AG04450 (cell line): ENCODE results near the gene LIN54. TPM values are rescaled to one million over a fixed set of nuclear protein-coding genes. Genes with fewer than 3 reads are reported as not detected.

ENCODE experiments used
- CTCF ChIA-PET: fragments of 300-600, 350-600 bp; formaldehyde crosslinking; extraction: SDS; loops from one replicate; lab custom pipeline; 2022; ENCODE audit warnings: antibody characterized with exemption, inconsistent platforms; lab: Charles Lee
- POLR2A ChIA-PET: fragments of 350-600 bp; formaldehyde crosslinking; extraction: SDS; loops from one replicate; lab custom pipeline; 2021; ENCODE audit warnings: antibody characterized with exemption, inconsistent platforms; lab: Yijun Ruan, JAX
- DNase-seq: peaks from one replicate; pipeline ENCODE4 v3.0.0-alpha.2; 2011; ENCODE audit warnings: low read depth, low spot score
- H3K27ac ChIP-seq: one replicate; pipeline ENCODE4 v1.5.1; 2012; ENCODE audit warnings: low read depth, low read length, control low read depth
- H3K27me3 ChIP-seq: one replicate; pipeline ENCODE4 v1.6.0; 2012; ENCODE audit warnings: low read length; ENCODE audit not compliant: control insufficient read depth, insufficient read depth
- H3K4me3 ChIP-seq: 2 replicates; pipeline ENCODE4 v1.5.1; 2011; ENCODE audit warnings: mild to moderate bottlenecking, low read depth, low read length, control low read depth
- H3K9me3 ChIP-seq: 2 replicates; pipeline ENCODE4 v1.5.1; 2012; ENCODE audit warnings: low read length; ENCODE audit not compliant: control insufficient read depth, insufficient read depth
- polyA plus RNA-seq: library from polyadenylated mRNA; depleted of rRNA; stranded (reverse); fragments of >200 nt; gene quantifications from 2 replicates; pipeline ENCODE4 v1.2.3, GENCODE V29; 2011
- TF ChIP-seq, protein P1 (sequence below): IDR thresholded peaks from 2 replicates; pipeline ENCODE4 v1.5.1; 2011; ENCODE audit warnings: low read depth, low read length, control low read depth, inconsistent platforms

The LIN54 gene
- polyA plus RNA-seq, 1 experiment: 13.9 TPM

DNA sequence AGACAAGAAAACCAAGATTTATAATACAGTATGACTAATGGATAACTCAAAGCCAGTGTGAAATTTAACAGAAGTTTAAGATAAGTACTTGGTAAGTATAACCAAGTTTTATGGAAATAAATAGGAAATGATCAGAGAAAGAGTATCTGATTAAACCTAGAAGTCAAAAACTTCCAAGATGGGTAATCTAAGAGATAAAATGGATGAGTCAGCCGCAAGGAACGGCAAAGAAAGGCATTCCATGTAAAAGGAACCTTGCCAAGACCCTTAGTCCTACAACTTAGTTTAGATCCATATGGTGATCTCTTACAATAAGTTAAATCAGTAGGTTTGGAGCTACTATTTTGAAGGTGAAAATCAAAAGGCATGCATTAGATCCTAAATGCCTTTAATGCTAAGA is 34.8 kb downstream of the LIN54 start:
- no peak overlapping the region for H3K27ac ChIP-seq
- peak; percentile 30 for DNase-seq
- TF ChIP-seq, protein P1, sequence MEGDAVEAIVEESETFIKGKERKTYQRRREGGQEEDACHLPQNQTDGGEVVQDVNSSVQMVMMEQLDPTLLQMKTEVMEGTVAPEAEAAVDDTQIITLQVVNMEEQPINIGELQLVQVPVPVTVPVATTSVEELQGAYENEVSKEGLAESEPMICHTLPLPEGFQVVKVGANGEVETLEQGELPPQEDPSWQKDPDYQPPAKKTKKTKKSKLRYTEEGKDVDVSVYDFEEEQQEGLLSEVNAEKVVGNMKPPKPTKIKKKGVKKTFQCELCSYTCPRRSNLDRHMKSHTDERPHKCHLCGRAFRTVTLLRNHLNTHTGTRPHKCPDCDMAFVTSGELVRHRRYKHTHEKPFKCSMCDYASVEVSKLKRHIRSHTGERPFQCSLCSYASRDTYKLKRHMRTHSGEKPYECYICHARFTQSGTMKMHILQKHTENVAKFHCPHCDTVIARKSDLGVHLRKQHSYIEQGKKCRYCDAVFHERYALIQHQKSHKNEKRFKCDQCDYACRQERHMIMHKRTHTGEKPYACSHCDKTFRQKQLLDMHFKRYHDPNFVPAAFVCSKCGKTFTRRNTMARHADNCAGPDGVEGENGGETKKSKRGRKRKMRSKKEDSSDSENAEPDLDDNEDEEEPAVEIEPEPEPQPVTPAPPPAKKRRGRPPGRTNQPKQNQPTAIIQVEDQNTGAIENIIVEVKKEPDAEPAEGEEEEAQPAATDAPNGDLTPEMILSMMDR: no peak
- CTCF ChIA-PET: no interaction called here
- H3K27me3 ChIP-seq: no peaks in the 10 kb centered on the region
- H3K9me3 ChIP-seq: no peaks in the 10 kb centered on the region
- H3K4me3 ChIP-seq: no peak overlapping the region
- POLR2A ChIA-PET: interaction anchor here (0.6 kb wide), 1 partner anchor 46 kb away, joined by 3 read pairs; no protein-coding TSS in a partner anchor

DNA sequence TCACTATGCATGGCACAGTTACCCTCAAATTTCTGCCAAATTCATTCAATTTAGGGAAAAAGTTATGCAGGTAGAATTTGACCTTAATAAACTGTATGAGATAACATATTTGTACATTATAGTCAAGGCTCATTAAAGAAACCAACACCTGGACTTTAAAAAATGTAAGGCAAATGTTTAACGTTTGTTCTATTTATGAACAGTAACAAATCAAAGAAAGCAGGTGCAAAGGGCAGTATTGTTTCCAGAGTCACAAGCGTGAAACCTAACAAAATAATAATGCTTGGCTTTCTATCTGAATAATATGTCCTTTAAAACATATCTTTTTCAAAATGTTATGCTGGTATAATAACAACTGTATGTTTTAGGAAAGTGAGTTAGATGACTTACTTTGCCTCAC is 41.2 kb downstream of the LIN54 start:
- ChIA-PET POLR2A (no interaction called here), CTCF (interaction anchor here (0.9 to 1.1 kb wide), 2 partner anchors 20 to 104 kb away, joined by 3 to 5 read pairs; no protein-coding TSS in a partner anchor)
- DNase-seq: no peak
- H3K27me3 ChIP-seq: no peaks in the 10 kb centered on the region
- no peaks in the 10 kb centered on the region for H3K9me3 ChIP-seq
- no peak overlapping the region for H3K27ac ChIP-seq
- TF ChIP-seq, protein P1: no peak
- no peak overlapping the region for H3K4me3 ChIP-seq

DNA sequence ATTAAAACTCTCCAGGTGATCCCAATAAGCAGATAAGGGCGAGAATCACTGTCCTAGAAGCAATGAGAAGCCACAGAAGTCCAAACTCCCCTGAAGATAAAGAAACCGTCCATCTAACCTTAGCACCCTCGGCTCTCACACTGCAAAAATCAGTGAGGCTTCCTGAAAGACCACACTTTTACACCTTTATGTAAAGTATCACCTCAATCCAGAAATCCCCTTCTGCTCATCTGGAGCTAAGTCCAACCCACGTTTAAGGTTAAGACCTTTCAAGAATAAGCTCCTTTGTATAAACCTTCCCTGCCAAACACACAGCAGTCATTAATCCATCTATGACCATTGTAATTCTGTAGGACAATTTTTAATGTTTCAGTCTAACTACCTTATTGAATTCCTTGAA is 41.7 kb downstream of the LIN54 start:
- POLR2A ChIA-PET: no interaction called here
- H3K4me3 ChIP-seq: no peak overlapping the region
- CTCF ChIA-PET: interaction anchor here (0.9 kb wide), 1 partner anchor 19 kb away, joined by 5 read pairs; no protein-coding TSS in a partner anchor

DNA sequence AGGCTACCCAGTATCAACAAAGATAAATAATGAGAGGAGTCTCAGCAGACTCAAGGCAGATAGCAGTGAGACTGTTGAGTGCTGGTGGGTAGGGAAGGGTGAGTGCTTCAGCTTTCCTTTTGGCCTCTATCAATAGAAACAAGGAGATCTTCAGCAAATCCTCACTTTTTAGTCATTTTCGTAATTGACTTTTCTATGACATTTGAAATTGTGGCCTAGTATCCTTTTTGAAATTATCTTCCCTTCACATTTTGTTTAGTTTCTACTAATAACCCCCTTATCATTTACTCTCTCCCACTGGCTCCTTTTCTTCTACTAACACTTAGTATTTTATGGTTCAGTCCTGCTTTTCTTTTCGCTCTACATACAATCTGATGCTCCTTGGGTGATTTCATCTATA is 44.9 kb downstream of the LIN54 start:
- no peak for DNase-seq
- Histone ChIP-seq H3K27ac (no peak overlapping the region), H3K27me3 (no peaks in the 10 kb centered on the region), H3K9me3 (no peaks in the 10 kb centered on the region), H3K4me3 (no peak overlapping the region)
- POLR2A ChIA-PET: no interaction called here
- CTCF ChIA-PET: no interaction called here
- TF ChIP-seq, protein P1: no peak

More for the DNA sequence above, 41.7 kb downstream of the LIN54 start:
- Histone ChIP-seq H3K27ac (no peak overlapping the region), H3K9me3 (no peaks in the 10 kb centered on the region), H3K27me3 (no peaks in the 10 kb centered on the region)
- DNase-seq: no peak
- TF ChIP-seq, protein P1: no peak

DNA sequence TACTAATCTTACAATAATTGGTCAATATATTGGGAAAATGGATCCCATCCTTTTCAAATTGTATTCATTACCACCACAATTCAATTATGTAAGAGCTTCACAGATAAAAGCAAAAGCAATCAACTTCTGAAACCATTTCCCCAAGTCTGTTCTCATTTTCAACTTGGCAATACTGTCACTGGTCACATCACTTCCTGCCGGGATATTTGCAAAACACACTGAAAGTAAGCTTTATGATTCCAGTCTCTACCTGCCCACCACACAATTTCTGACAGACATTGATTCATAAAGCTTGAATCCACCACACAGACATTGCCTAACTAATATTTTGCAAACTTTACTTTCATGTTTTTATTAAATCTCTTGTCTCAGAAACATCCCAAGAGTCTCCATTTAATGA is 53.6 kb downstream of the LIN54 start:
- ChIA-PET POLR2A (no interaction called here), CTCF (no interaction called here)

More for the DNA sequence above, 53.6 kb downstream of the LIN54 start:
- no peak overlapping the region for H3K4me3 ChIP-seq
- H3K9me3 ChIP-seq: no peaks in the 10 kb centered on the region
- DNase-seq: no peak
- TF ChIP-seq, protein P1: no peak
- H3K27me3 ChIP-seq: no peaks in the 10 kb centered on the region
- H3K27ac ChIP-seq: no peak overlapping the region
